ENCODE data around the gene SPATA7.

DNA sequence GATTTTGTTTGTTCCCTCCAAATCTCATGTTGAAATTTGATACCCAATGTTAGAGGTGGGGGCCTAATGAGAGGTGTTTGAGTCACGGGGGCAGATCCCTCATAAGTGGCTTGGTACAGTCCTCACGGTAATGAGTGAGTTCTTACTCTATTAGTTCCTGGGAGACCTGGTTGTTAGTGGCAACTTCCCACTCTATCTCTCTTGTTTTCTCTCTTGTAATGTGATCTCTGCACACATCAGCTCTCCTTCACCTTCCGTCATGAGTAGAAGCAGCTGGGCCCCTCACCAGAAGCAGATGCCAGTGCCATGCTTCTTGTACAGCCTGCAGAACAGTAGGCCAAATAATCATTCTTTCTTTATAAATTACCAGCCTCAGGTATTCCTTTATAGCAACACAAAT, 32.8 kb upstream of the SPATA7 start:
- TF ChIP-seq CHD1 (IDR thresholded peaks at IDR 0.05; ENCODE audit: low read depth, low read length) (no peak), RAD21 (IDR thresholded peaks at IDR 0.05; ENCODE audit: low read length) (no peak), POLR2A (IDR thresholded peaks at IDR 0.05; ENCODE audit: low read depth, low read length) (no peak), MXI1 (IDR thresholded peaks at IDR 0.05; ENCODE audit: borderline replicate concordance, low read depth, low read length) (no peak), MAFK (IDR thresholded peaks at IDR 0.05; ENCODE audit: low read depth, low read length) (no peak), SMC3 (IDR thresholded peaks at IDR 0.05; ENCODE audit: low read depth, low read length) (no peak), FOS (IDR thresholded peaks at IDR 0.05; ENCODE audit: low read depth, low read length) (no peak), BHLHE40 (IDR thresholded peaks at IDR 0.05; ENCODE audit: low read depth, low read length) (no peak)
- TF ChIP-seq, protein P1, sequence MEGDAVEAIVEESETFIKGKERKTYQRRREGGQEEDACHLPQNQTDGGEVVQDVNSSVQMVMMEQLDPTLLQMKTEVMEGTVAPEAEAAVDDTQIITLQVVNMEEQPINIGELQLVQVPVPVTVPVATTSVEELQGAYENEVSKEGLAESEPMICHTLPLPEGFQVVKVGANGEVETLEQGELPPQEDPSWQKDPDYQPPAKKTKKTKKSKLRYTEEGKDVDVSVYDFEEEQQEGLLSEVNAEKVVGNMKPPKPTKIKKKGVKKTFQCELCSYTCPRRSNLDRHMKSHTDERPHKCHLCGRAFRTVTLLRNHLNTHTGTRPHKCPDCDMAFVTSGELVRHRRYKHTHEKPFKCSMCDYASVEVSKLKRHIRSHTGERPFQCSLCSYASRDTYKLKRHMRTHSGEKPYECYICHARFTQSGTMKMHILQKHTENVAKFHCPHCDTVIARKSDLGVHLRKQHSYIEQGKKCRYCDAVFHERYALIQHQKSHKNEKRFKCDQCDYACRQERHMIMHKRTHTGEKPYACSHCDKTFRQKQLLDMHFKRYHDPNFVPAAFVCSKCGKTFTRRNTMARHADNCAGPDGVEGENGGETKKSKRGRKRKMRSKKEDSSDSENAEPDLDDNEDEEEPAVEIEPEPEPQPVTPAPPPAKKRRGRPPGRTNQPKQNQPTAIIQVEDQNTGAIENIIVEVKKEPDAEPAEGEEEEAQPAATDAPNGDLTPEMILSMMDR (conservative IDR thresholded peaks at IDR 0.05; ENCODE audit: low read depth, low read length): no peak
- TF ChIP-seq, protein P2, sequence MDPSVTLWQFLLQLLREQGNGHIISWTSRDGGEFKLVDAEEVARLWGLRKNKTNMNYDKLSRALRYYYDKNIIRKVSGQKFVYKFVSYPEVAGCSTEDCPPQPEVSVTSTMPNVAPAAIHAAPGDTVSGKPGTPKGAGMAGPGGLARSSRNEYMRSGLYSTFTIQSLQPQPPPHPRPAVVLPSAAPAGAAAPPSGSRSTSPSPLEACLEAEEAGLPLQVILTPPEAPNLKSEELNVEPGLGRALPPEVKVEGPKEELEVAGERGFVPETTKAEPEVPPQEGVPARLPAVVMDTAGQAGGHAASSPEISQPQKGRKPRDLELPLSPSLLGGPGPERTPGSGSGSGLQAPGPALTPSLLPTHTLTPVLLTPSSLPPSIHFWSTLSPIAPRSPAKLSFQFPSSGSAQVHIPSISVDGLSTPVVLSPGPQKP (IDR thresholded peaks at IDR 0.05; ENCODE audit: borderline replicate concordance, low read depth, low read length): no peak
- TF ChIP-seq, protein P3, sequence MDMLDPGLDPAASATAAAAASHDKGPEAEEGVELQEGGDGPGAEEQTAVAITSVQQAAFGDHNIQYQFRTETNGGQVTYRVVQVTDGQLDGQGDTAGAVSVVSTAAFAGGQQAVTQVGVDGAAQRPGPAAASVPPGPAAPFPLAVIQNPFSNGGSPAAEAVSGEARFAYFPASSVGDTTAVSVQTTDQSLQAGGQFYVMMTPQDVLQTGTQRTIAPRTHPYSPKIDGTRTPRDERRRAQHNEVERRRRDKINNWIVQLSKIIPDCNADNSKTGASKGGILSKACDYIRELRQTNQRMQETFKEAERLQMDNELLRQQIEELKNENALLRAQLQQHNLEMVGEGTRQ (IDR thresholded peaks at IDR 0.05; ENCODE audit: low read depth, low read length): no peak
